NCI-H748 treated with DMSO at 0.1 percent for 48 hours (cell line): ENCODE measurements around the gene FBXL19.
"Not testable (repeated sequence)": the region's sequence is repeated elsewhere in the genome, so short reads cannot be mapped to it uniquely, and the experiment has no call there.

Experiments used
- DNase-seq: peaks from one replicate; lab custom pipeline; 2025; lab: John Stamatoyannopoulos, UW

The FBXL19 gene

GRCh38 chr16:30922960-30923535 is 324 bp upstream of the FBXL19 start:
- peak; percentile 89 for DNase-seq

- DNase-seq: no peak
These were observed 922 bp downstream of the FBXL19 start for GRCh38 chr16:30924076-30924912.

- DNase-seq: no peak
These were observed 1.7 kb downstream of the FBXL19 start for GRCh38 chr16:30924913-30925631.

GRCh38 chr16:30925632-30925987 is 2.2 kb downstream of the FBXL19 start:
- no peak for DNase-seq

GRCh38 chr16:30925995-30926811 is 2.8 kb downstream of the FBXL19 start:
- DNase-seq: no peak

- no peak for DNase-seq
These were observed 3.8 kb downstream of the FBXL19 start for GRCh38 chr16:30926937-30927788.

- peak; percentile 7 for DNase-seq
These were observed 4.5 kb downstream of the FBXL19 start for GRCh38 chr16:30927789-30928378.

- no peak for DNase-seq
These were observed 5.0 kb downstream of the FBXL19 start for GRCh38 chr16:30928390-30928789.

- no peak for DNase-seq
These were observed 5.8 kb downstream of the FBXL19 start for GRCh38 chr16:30929167-30929566.

- no peak for DNase-seq
These were observed 6.8 kb downstream of the FBXL19 start for GRCh38 chr16:30930160-30930571.

- DNase-seq: no peak
These were observed 7.8 kb downstream of the FBXL19 start for GRCh38 chr16:30931068-30931650.

- peak; percentile 3 for DNase-seq
These were observed 11.6 kb downstream of the FBXL19 start for GRCh38 chr16:30934827-30935557.

GRCh38 chr16:30937692-30938091 is 14.3 kb downstream of the FBXL19 start:
- no peak for DNase-seq

GRCh38 chr16:30939571-30939970 is 16.2 kb downstream of the FBXL19 start:
- not testable (repeated sequence) for DNase-seq

GRCh38 chr16:30941600-30942425 is 18.4 kb downstream of the FBXL19 start:
- peak; percentile 14 for DNase-seq

GRCh38 chr16:30942426-30942806 is 19.0 kb downstream of the FBXL19 start:
- no peak for DNase-seq

- no peak for DNase-seq
These were observed 21.0 kb downstream of the FBXL19 start for GRCh38 chr16:30944352-30944751.

GRCh38 chr16:30946671-30947540 is 23.5 kb downstream of the FBXL19 start:
- no peak for DNase-seq
